ENCODE data around the gene JAK2. TPM values are rescaled to one million over a fixed set of nuclear protein-coding genes. Genes with fewer than 3 reads are reported as not detected.

Gene JAK2
- total and polyA plus RNA-seq, 2 of the 4 experiments (the other 2 are of a cell fraction), result 2.3 to 6.1 TPM

DNA sequence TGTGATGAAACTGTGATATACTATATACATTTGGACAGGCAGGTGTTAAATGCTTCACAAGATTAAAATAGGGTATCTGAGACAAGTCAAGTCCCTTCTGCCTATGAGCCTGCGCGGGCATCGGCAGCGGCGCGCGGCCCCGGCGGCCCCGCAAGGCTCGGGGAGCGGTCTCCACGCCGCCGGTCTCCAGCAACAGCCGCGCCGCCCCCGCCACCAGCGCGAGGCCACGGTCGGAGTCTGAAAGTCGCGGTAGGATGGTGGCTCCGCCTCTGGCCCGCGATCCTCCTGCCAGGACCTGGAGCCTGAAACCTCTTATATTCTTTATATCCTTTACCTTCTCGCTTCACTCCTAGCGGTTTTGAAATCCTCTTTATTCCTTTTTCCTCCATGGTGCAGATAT lies 100.9 kb downstream of the JAK2 start:
- no peaks in the 10 kb centered on the region for H3K9me1 ChIP-seq (ENCODE audit: insufficient read depth, low read length)
- no peak for DNase-seq
- TF ChIP-seq MXI1 (IDR thresholded peaks at IDR 0.05; ENCODE audit: borderline replicate concordance, low read depth, low read length) (no peak), USF2 (IDR thresholded peaks at IDR 0.05; ENCODE audit: low read depth, low read length) (no peak), ELK1 (IDR thresholded peaks at IDR 0.05; ENCODE audit: borderline replicate concordance, low read depth, low read length) (no peak), NFE2L2 (IDR thresholded peaks at IDR 0.05; ENCODE audit: low read depth, low read length) (no peak), RAD21 (IDR thresholded peaks at IDR 0.05; ENCODE audit: low read length) (no peak), CHD1 (IDR thresholded peaks at IDR 0.05; ENCODE audit: low read depth, low read length) (no peak), RFX5 (IDR thresholded peaks at IDR 0.05; ENCODE audit: low read depth, low read length) (no peak), SMC3 (IDR thresholded peaks at IDR 0.05; ENCODE audit: low read depth, low read length) (no peak), RCOR1 (IDR thresholded peaks at IDR 0.05; ENCODE audit: insufficient replicate concordance, low read length) (no peak), CEBPB (IDR thresholded peaks at IDR 0.05; ENCODE audit: low read depth, low read length) (no peak)
- no peak overlapping the region for H4K91ac ChIP-seq (ENCODE audit: insufficient read depth, low read depth, low read length)
- no peak overlapping the region for H3K4ac ChIP-seq (ENCODE audit: low read depth, low read length)
- H3K4me1 ChIP-seq (ENCODE audit: control insufficient read depth, insufficient read depth, low read length), result no peaks in the 10 kb centered on the region
- no peak overlapping the region for H3K9ac ChIP-seq (ENCODE audit: low read depth, low read length)
- no peaks in the 10 kb centered on the region for H3K27me3 ChIP-seq (ENCODE audit: control insufficient read depth, insufficient read depth, low read length)
- no peak overlapping the region for H2BK20ac ChIP-seq (ENCODE audit: low read depth, low read length)
- H3K56ac ChIP-seq (ENCODE audit: extremely low read depth, insufficient read depth, low read length), result no peak overlapping the region
- H3K23ac ChIP-seq (ENCODE audit: low read depth, low read length), result no peak overlapping the region
- H2AK9ac ChIP-seq (replicated peaks; ENCODE audit: low read depth, low read length, poor library complexity), result no peak overlapping the region
- no peak overlapping the region for H3K4me3 ChIP-seq (ENCODE audit: insufficient read depth, low read depth, low read length)
- no peak overlapping the region for H3K27ac ChIP-seq (ENCODE audit: insufficient read depth, low read length)
- no peak overlapping the region for H4K5ac ChIP-seq (ENCODE audit: low read depth, low read length)
- H2BK120ac ChIP-seq (ENCODE audit: low read depth, low read length), result no peak overlapping the region
- WGBS, 2 experiments (ENCODE audit: extremely low coverage in 2 of 2, insufficient read length in 1 of 2), result 70% methylated on average over 2 of the region's 30 CpGs; no CpG with 5 or more reads in 1 of the 2 experiments
- H3K36me3 ChIP-seq (ENCODE audit: control insufficient read depth, insufficient read depth, low read length), result peaks cover 11% of the 10 kb centered on the region
- H4K20me1 ChIP-seq (ENCODE audit: insufficient read depth, low read length), result no peaks in the 10 kb centered on the region
- CTCF ChIA-PET, result no interaction called here
- H2AK5ac ChIP-seq (ENCODE audit: low read depth, low read length), result no peak overlapping the region
- no peak overlapping the region for H3K14ac ChIP-seq (replicated peaks; ENCODE audit: low read depth, low read length)
- H4K8ac ChIP-seq (ENCODE audit: low read depth in 2 of 2, low read length in 2 of 2), result no peak overlapping the region
- no peak overlapping the region for H3K18ac ChIP-seq (ENCODE audit: low read depth, low read length)
- H3K4me2 ChIP-seq (ENCODE audit: low read depth, low read length), result no peak overlapping the region
- POLR2A ChIA-PET (ENCODE audit: unreplicated experiment), result no interaction called here
- H2BK5ac ChIP-seq (ENCODE audit: low read depth, low read length, poor library complexity, severe bottlenecking), result no peak overlapping the region
- no peaks in the 10 kb centered on the region for H3K9me3 ChIP-seq (ENCODE audit: control insufficient read depth, insufficient read depth, low read length)
- H2BK15ac ChIP-seq (ENCODE audit: low read depth, low read length), result no peak overlapping the region
- in situ Hi-C loops (cut with MboI; ENCODE audit: low sequenced_read_pairs), result no loop called here
- no peak for ATAC-seq (ENCODE audit: low read depth)
- H3K79me1 ChIP-seq (ENCODE audit: low read depth in 1 of 2, low read length in 2 of 2), result no peaks in the 10 kb centered on the region
- BruUV-seq (replicated peaks), result no TSS peak
- dilution Hi-C loops (cut with HindIII; ENCODE audit: low sequenced_read_pairs, unreplicated experiment), result no loop called here
- H2AFZ ChIP-seq (replicated peaks; ENCODE audit: low read length, poor library complexity), result no peak overlapping the region
- intact Hi-C loops (cut with micrococcal nuclease), result no loop called here
